HCT116 (cell line): ENCODE data around the gene BORCS8.

ENCODE experiments used
- CBX3 ChIP-seq: IDR thresholded peaks from 2 replicates; pipeline ENCODE4 v1.6.1; 2012; ENCODE audit warnings: low read depth
- ELF1 ChIP-seq: IDR thresholded peaks from 2 replicates; pipeline ENCODE4 v1.6.1; 2012; ENCODE audit warnings: low read depth, borderline replicate concordance
- EZH2 ChIP-seq: fragments of 200-600 bp; sonication (generic); IDR thresholded peaks from 2 replicates; pipeline ENCODE4 v1.6.1; 2017; ENCODE audit warnings: antibody characterized with exemption, mixed run types
- JUND ChIP-seq: IDR thresholded peaks from 2 replicates; pipeline ENCODE4 v1.6.1; 2012
- POLR2A ChIP-seq: IDR thresholded peaks from 2 replicates; pipeline ENCODE4 v1.7.0; 2011; ENCODE audit warnings: borderline replicate concordance; ENCODE audit not compliant: insufficient read depth, insufficient read length; ENCODE audit errors: extremely low read depth
- POLR2AphosphoS5 ChIP-seq: IDR thresholded peaks from 2 replicates; pipeline ENCODE4 v1.6.1; 2011; ENCODE audit warnings: mild to moderate bottlenecking, low read depth, low read length, moderate library complexity
- RAD21 ChIP-seq: IDR thresholded peaks from 2 replicates; pipeline ENCODE4 v1.6.1; 2012; ENCODE audit warnings: low read depth, mild to moderate bottlenecking
- SIN3A ChIP-seq: IDR thresholded peaks from 2 replicates; pipeline ENCODE4 v1.6.1; 2012; ENCODE audit warnings: low read depth
- SRF ChIP-seq: IDR thresholded peaks from 2 replicates; pipeline ENCODE4 v1.6.1; 2012; ENCODE audit warnings: low read depth
- ZNF274 ChIP-seq: fragments of 200-500 bp; sonication (Bioruptor generic); IDR thresholded peaks from 2 replicates; pipeline ENCODE4 v1.6.1; 2014; ENCODE audit warnings: mild to moderate bottlenecking, low read depth, low read length, inconsistent platforms
- TF ChIP-seq, protein P1 (sequence below): IDR thresholded peaks from 2 replicates; pipeline ENCODE4 v1.6.1; 2012; ENCODE audit warnings: low read depth
- TF ChIP-seq, protein P2 (sequence below), 3 experiments: fragments of 200-600 bp in 1 of 3; sonication (generic) in 1 of 3; IDR thresholded peaks in 2 of 3; conservative IDR thresholded peaks in 1 of 3; 2 replicates each; pipeline ENCODE4 v1.5.1; 2012 to 2017; ENCODE audit warnings: low read depth in 2 of 3, low read length in 2 of 3, antibody characterized with exemption in 1 of 3, borderline replicate concordance in 1 of 3, control low read depth in 1 of 3, mild to moderate bottlenecking in 1 of 3, mixed read lengths in 1 of 3, mixed run types in 1 of 3, moderate library complexity in 1 of 3; ENCODE audit not compliant: insufficient read depth in 1 of 3
- TF ChIP-seq, protein P3 (sequence below): IDR thresholded peaks from 2 replicates; pipeline ENCODE4 v1.6.1; 2012

DNA sequence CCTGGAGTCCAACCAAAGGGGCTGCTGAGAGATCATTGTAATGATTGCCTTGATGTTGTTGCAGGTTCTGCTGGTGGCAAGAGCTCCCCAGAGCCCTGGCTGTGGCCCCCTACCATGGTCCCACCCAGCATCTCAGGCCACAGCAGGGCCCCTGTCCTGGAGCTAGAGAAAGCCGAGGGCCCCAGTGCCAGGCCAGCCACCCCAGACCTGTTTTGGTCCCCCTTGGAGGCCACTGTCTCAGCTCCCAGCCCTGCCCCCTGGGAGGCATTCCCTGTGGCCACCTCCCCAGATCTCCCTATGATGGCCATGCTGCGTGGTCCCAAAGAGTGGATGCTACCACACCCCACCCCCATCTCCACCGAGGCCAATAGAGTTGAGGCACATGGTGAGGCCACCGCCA lies 35.3 kb upstream of the BORCS8 start:
- TF ChIP-seq JUND (no peak), RAD21 (no peak), EZH2 (no peak), SIN3A (no peak), POLR2AphosphoS5 (no peak), POLR2A (no peak), ZNF274 (no peak), ELF1 (no peak), SRF (no peak), CBX3 (no peak)
- TF ChIP-seq, protein P1, sequence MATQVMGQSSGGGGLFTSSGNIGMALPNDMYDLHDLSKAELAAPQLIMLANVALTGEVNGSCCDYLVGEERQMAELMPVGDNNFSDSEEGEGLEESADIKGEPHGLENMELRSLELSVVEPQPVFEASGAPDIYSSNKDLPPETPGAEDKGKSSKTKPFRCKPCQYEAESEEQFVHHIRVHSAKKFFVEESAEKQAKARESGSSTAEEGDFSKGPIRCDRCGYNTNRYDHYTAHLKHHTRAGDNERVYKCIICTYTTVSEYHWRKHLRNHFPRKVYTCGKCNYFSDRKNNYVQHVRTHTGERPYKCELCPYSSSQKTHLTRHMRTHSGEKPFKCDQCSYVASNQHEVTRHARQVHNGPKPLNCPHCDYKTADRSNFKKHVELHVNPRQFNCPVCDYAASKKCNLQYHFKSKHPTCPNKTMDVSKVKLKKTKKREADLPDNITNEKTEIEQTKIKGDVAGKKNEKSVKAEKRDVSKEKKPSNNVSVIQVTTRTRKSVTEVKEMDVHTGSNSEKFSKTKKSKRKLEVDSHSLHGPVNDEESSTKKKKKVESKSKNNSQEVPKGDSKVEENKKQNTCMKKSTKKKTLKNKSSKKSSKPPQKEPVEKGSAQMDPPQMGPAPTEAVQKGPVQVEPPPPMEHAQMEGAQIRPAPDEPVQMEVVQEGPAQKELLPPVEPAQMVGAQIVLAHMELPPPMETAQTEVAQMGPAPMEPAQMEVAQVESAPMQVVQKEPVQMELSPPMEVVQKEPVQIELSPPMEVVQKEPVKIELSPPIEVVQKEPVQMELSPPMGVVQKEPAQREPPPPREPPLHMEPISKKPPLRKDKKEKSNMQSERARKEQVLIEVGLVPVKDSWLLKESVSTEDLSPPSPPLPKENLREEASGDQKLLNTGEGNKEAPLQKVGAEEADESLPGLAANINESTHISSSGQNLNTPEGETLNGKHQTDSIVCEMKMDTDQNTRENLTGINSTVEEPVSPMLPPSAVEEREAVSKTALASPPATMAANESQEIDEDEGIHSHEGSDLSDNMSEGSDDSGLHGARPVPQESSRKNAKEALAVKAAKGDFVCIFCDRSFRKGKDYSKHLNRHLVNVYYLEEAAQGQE: no peak
- TF ChIP-seq, protein P2, sequence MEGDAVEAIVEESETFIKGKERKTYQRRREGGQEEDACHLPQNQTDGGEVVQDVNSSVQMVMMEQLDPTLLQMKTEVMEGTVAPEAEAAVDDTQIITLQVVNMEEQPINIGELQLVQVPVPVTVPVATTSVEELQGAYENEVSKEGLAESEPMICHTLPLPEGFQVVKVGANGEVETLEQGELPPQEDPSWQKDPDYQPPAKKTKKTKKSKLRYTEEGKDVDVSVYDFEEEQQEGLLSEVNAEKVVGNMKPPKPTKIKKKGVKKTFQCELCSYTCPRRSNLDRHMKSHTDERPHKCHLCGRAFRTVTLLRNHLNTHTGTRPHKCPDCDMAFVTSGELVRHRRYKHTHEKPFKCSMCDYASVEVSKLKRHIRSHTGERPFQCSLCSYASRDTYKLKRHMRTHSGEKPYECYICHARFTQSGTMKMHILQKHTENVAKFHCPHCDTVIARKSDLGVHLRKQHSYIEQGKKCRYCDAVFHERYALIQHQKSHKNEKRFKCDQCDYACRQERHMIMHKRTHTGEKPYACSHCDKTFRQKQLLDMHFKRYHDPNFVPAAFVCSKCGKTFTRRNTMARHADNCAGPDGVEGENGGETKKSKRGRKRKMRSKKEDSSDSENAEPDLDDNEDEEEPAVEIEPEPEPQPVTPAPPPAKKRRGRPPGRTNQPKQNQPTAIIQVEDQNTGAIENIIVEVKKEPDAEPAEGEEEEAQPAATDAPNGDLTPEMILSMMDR (IDR thresholded peaks at IDR 0.05 in 2 of 3, conservative IDR thresholded peaks at IDR 0.05 in 1 of 3; ENCODE audit: borderline replicate concordance in 1 of 3, insufficient read depth in 1 of 3, low read depth in 2 of 3, low read length in 2 of 3): no peak
- TF ChIP-seq, protein P3, sequence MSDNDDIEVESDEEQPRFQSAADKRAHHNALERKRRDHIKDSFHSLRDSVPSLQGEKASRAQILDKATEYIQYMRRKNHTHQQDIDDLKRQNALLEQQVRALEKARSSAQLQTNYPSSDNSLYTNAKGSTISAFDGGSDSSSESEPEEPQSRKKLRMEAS: no peak
